IPS-NIHi7 (cell line): ENCODE measurements around the gene OR2T8.

Experiments used
- DNase-seq: peaks from one replicate; pipeline ENCODE4 v3.0.0; 2012; ENCODE audit warnings: mixed read lengths; ENCODE audit errors: extremely low spot score

The OR2T8 gene

GRCh38 chr1:247919952-247920351 is at the start of gene OR2T8:
TSS of gene OR2T8 (plus strand) at chr1:247920252. CDS start at chr1:247921018, 766 bp downstream.
- DNase-seq: no peak

- DNase-seq: no peak
These were observed 36.7 kb upstream of the OR2T8 start for GRCh38 chr1:247883346-247883745.

- no peak for DNase-seq
These were observed 35.1 kb upstream of the OR2T8 start for GRCh38 chr1:247884797-247885413.

GRCh38 chr1:247895163-247895637 is 24.9 kb upstream of the OR2T8 start, which contains the start of gene OR2W3:
TSS of gene OR2W3 (plus strand) at chr1:247895587. CDS start at chr1:247895587, 0 bp downstream.
- DNase-seq: no peak

- no peak for DNase-seq
These were observed 24.1 kb upstream of the OR2T8 start for GRCh38 chr1:247895976-247896375.

- no peak for DNase-seq
These were observed 15.9 kb upstream of the OR2T8 start for GRCh38 chr1:247904122-247904521.

GRCh38 chr1:247905181-247905580 is 14.9 kb upstream of the OR2T8 start:
- DNase-seq: no peak

- no peak for DNase-seq
These were observed 14.0 kb upstream of the OR2T8 start for GRCh38 chr1:247905910-247906503.

GRCh38 chr1:247906504-247907047 is 13.5 kb upstream of the OR2T8 start:
- DNase-seq: no peak

- DNase-seq: no peak
These were observed 11.3 kb upstream of the OR2T8 start for GRCh38 chr1:247908766-247909165.

GRCh38 chr1:247913786-247914185 is 6.3 kb upstream of the OR2T8 start:
- no peak for DNase-seq

- DNase-seq: no peak
These were observed 5.0 kb upstream of the OR2T8 start for GRCh38 chr1:247914941-247915662.

- no peak for DNase-seq
These were observed 3.9 kb downstream of the OR2T8 start for GRCh38 chr1:247923941-247924340.

GRCh38 chr1:247924868-247925267 is 4.8 kb downstream of the OR2T8 start, which contains the start of gene OR2AJ1:
TSS of gene OR2AJ1 (plus strand) at chr1:247924889. CDS start at chr1:247933769, 8,880 bp downstream.
- no peak for DNase-seq

GRCh38 chr1:247933989-247934388 is 13.9 kb downstream of the OR2T8 start:
- no peak for DNase-seq

- DNase-seq: no peak
These were observed 15.7 kb downstream of the OR2T8 start for GRCh38 chr1:247935781-247936180.

GRCh38 chr1:247936415-247936814 is 16.4 kb downstream of the OR2T8 start:
- DNase-seq: no peak

GRCh38 chr1:247936965-247937734 is 17.1 kb downstream of the OR2T8 start:
- DNase-seq: peak; percentile 67

- no peak for DNase-seq
These were observed 22.6 kb downstream of the OR2T8 start for GRCh38 chr1:247942624-247943023.

- no peak for DNase-seq
These were observed 28.5 kb downstream of the OR2T8 start, which contains the start of gene OR2L8 for GRCh38 chr1:247948558-247948957. TSS of gene OR2L8 (plus strand) at chr1:247948858. CDS start at chr1:247948858, 0 bp downstream.

- DNase-seq: no peak
These were observed 33.4 kb downstream of the OR2T8 start for GRCh38 chr1:247953408-247953807.
